H1 (cell line): ENCODE results near the gene ANAPC2. TPM values are rescaled to one million over a fixed set of nuclear protein-coding genes. Genes with fewer than 3 reads are reported as not detected.

Experiments used
- CTCF ChIA-PET: fragments of 300-600 bp; sonication (Branson Sonifier 250); formaldehyde crosslinking; loops from one replicate; lab custom pipeline; 2021; ENCODE audit not compliant: partially characterized antibody; lab: Charles Lee
- POLR2A ChIA-PET: fragments of 300-600 bp; sonication (Branson Sonifier 250); formaldehyde crosslinking; loops from one replicate; lab custom pipeline; 2021; ENCODE audit warnings: inconsistent platforms; ENCODE audit not compliant: partially characterized antibody; lab: Charles Lee
- DNase-seq, 2 experiments: peaks; one replicate each; pipeline versions ENCODE4 v3.0.0 to v3.0.0-alpha.2; 2010 to 2022; ENCODE audit warnings: low spot score in 2 of 2, low read depth in 1 of 2, mixed read lengths in 1 of 2
- FAIRE-seq: peaks from 2 replicates; lab custom pipeline; 2011; peaks lifted over from hg19 to GRCh38; lab: Jason Lieb, UNC
- H2AFZ ChIP-seq: 2 replicates; pipeline ENCODE4 v1.8.1; 2012; ENCODE audit warnings: low read length, inconsistent platforms
- H2AK5ac ChIP-seq: 2 replicates; pipeline ENCODE4 v1.6.1; 2013; ENCODE audit warnings: low read depth, low read length
- H2BK120ac ChIP-seq: replicated peaks from 2 replicates; pipeline ENCODE3; 2013; ENCODE audit warnings: low read depth, low read length, inconsistent platforms
- H2BK12ac ChIP-seq: 2 replicates; pipeline ENCODE4 v1.6.1; 2013; ENCODE audit warnings: low read depth, low read length
- H2BK15ac ChIP-seq: 2 replicates; pipeline ENCODE4 v1.6.1; 2013; ENCODE audit warnings: low read length
- H2BK20ac ChIP-seq: 2 replicates; pipeline ENCODE4 v1.6.1; 2013; ENCODE audit warnings: low read length
- H2BK5ac ChIP-seq: 2 replicates; pipeline ENCODE4 v1.6.1; 2013; ENCODE audit warnings: low read depth, low read length
- H3K14ac ChIP-seq: 2 replicates; pipeline ENCODE4 v1.6.1; 2013; ENCODE audit warnings: inconsistent platforms; ENCODE audit not compliant: insufficient read length
- H3K18ac ChIP-seq: 2 replicates; pipeline ENCODE4 v1.6.1; 2013; ENCODE audit warnings: low read length; ENCODE audit errors: extremely low read depth
- H3K23ac ChIP-seq: 2 replicates; pipeline ENCODE4 v1.6.1; 2013; ENCODE audit warnings: inconsistent platforms; ENCODE audit not compliant: insufficient read length
- H3K23me2 ChIP-seq: 2 replicates; pipeline ENCODE4 v1.6.1; 2013; ENCODE audit warnings: low read depth, low read length
- H3K27ac ChIP-seq: 2 replicates; pipeline ENCODE4 v1.6.1; 2011; ENCODE audit warnings: low read depth, low read length, inconsistent platforms
- H3K27me3 ChIP-seq, 4 experiments: replicated peaks in 1 of 4; 1 replicate in 1 of 4; 2 replicates in 3 of 4; pipeline versions ENCODE4 v1.6.1 to v1.8.1; 2011 to 2013; ENCODE audit warnings: low read length in 3 of 4, mild to moderate bottlenecking in 3 of 4, inconsistent platforms in 2 of 4, mixed read lengths in 2 of 4, moderate library complexity in 1 of 4; ENCODE audit not compliant: control insufficient read depth in 3 of 4, insufficient read depth in 3 of 4; ENCODE audit errors: extremely low read depth in 1 of 4
- H3K36me3 ChIP-seq, 4 experiments: 2 replicates each; pipeline versions ENCODE4 v1.6.1 to v1.8.1; 2011 to 2013; ENCODE audit warnings: mild to moderate bottlenecking in 4 of 4, low read length in 3 of 4, moderate library complexity in 2 of 4, control low read depth in 1 of 4, inconsistent platforms in 1 of 4; ENCODE audit not compliant: insufficient read depth in 4 of 4, control insufficient read depth in 2 of 4
- H3K4ac ChIP-seq: replicated peaks from 2 replicates; pipeline ENCODE3; 2013; ENCODE audit warnings: low read length, low read depth, mixed read lengths, inconsistent platforms; ENCODE audit not compliant: insufficient read length
- H3K4me1 ChIP-seq, 4 experiments: replicated peaks in 1 of 4; 1 replicate in 1 of 4; 2 replicates in 3 of 4; pipeline versions ENCODE4 v1.6.1 to v1.8.1; 2011 to 2013; ENCODE audit warnings: low read length in 3 of 4, inconsistent platforms in 2 of 4, mixed read lengths in 1 of 4; ENCODE audit not compliant: insufficient read depth in 4 of 4, control insufficient read depth in 3 of 4
- H3K4me2 ChIP-seq, 2 experiments: 2 replicates each; pipeline versions ENCODE4 v1.6.1 to v1.8.1; 2011 to 2013; ENCODE audit warnings: low read depth in 2 of 2, low read length in 2 of 2, control low read depth in 1 of 2, inconsistent platforms in 1 of 2, mild to moderate bottlenecking in 1 of 2; ENCODE audit not compliant: insufficient read depth in 1 of 2
- H3K4me3 ChIP-seq, 4 experiments: fragments of 200-600, 300-600 bp in 1 of 4; sonication (generic), shearing (Covaris generic), sonication (Bioruptor Twin) in 1 of 4; 2 replicates each; pipeline versions ENCODE4 v1.5.1 to v1.8.1; 2011 to 2016; ENCODE audit warnings: low read length in 4 of 4, low read depth in 3 of 4, control low read depth in 2 of 4, inconsistent platforms in 2 of 4, mild to moderate bottlenecking in 2 of 4, mixed read lengths in 1 of 4, moderate library complexity in 1 of 4; ENCODE audit not compliant: insufficient read depth in 2 of 4; ENCODE audit errors: extremely low read depth in 1 of 4
- H3K56ac ChIP-seq: replicated peaks from 2 replicates; pipeline ENCODE3; 2013; ENCODE audit warnings: low read depth, mild to moderate bottlenecking, mixed read lengths, low read length, inconsistent platforms; ENCODE audit not compliant: insufficient read length
- H3K79me1 ChIP-seq: 2 replicates; pipeline ENCODE4 v1.6.1; 2013; ENCODE audit warnings: low read depth, low read length, control low read depth
- H3K79me2 ChIP-seq, 2 experiments: 2 replicates each; pipeline versions ENCODE4 v1.6.1 to v1.8.1; 2012 to 2013; ENCODE audit warnings: low read length in 2 of 2, mild to moderate bottlenecking in 2 of 2, inconsistent platforms in 1 of 2; ENCODE audit not compliant: insufficient read depth in 2 of 2, control insufficient read depth in 1 of 2
- H3K9ac ChIP-seq, 4 experiments: replicated peaks in 1 of 4; 1 replicate in 1 of 4; 2 replicates in 3 of 4; pipeline versions ENCODE4 v1.6.1 to v1.8.1; 2011 to 2013; ENCODE audit warnings: low read depth in 3 of 4, low read length in 3 of 4, control low read depth in 2 of 4, mild to moderate bottlenecking in 2 of 4, moderate library complexity in 2 of 4, inconsistent platforms in 1 of 4; ENCODE audit errors: extremely low read depth in 1 of 4
- H3K9me3 ChIP-seq, 2 experiments: 2 replicates each; pipeline versions ENCODE4 v1.6.1 to v1.8.1; 2012 to 2013; ENCODE audit warnings: mild to moderate bottlenecking in 2 of 2, moderate library complexity in 2 of 2, control low read depth in 1 of 2, inconsistent platforms in 1 of 2, low read depth in 1 of 2, low read length in 1 of 2, mixed read lengths in 1 of 2; ENCODE audit not compliant: insufficient read depth in 2 of 2
- H4K20me1 ChIP-seq, 2 experiments: replicated peaks in 1 of 2; 2 replicates each; pipeline versions ENCODE3 to v1.8.1; 2011 to 2013; ENCODE audit warnings: inconsistent platforms in 2 of 2, low read length in 2 of 2, mild to moderate bottlenecking in 1 of 2; ENCODE audit not compliant: insufficient read depth in 2 of 2, control insufficient read depth in 1 of 2
- H4K5ac ChIP-seq: 2 replicates; pipeline ENCODE4 v1.6.1; 2013; ENCODE audit warnings: low read length, low read depth, mixed read lengths, inconsistent platforms; ENCODE audit not compliant: insufficient read length
- H4K8ac ChIP-seq: 2 replicates; pipeline ENCODE4 v1.8.0; 2013; ENCODE audit warnings: mild to moderate bottlenecking, moderate library complexity, low read length, inconsistent platforms; ENCODE audit not compliant: insufficient read depth; ENCODE audit errors: extremely low read depth
- H4K91ac ChIP-seq: replicated peaks from 2 replicates; pipeline ENCODE3; 2013; ENCODE audit warnings: low read length, mixed read lengths, inconsistent platforms; ENCODE audit not compliant: insufficient read length
- BACH1 ChIP-seq: IDR thresholded peaks from 2 replicates; pipeline ENCODE4 v1.6.1; 2012; ENCODE audit warnings: low read length, improper control_type of control experiment
- CREB1 ChIP-seq: IDR thresholded peaks from 2 replicates; pipeline ENCODE4 v1.6.1; 2012; ENCODE audit warnings: inconsistent platforms
- KDM4A ChIP-seq: IDR thresholded peaks from one replicate; pipeline ENCODE4 v1.7.1; 2012; ENCODE audit warnings: low read depth, mild to moderate bottlenecking, moderate library complexity, low read length, inconsistent platforms; ENCODE audit not compliant: severe bottlenecking
- POLR2AphosphoS5 ChIP-seq: IDR thresholded peaks from 2 replicates; pipeline ENCODE4 v1.6.1; 2011; ENCODE audit warnings: low read depth, low read length
- RAD21 ChIP-seq, 2 experiments: IDR thresholded peaks in 1 of 2; conservative IDR thresholded peaks in 1 of 2; 2 replicates each; pipeline ENCODE4 v1.6.1; 2011; ENCODE audit warnings: low read depth in 2 of 2, low read length in 2 of 2, improper control_type of control experiment in 1 of 2, inconsistent platforms in 1 of 2, mild to moderate bottlenecking in 1 of 2, moderate library complexity in 1 of 2
- SP1 ChIP-seq: IDR thresholded peaks from 2 replicates; pipeline ENCODE4 v1.6.1; 2011; ENCODE audit warnings: low read depth, low read length
- TCF12 ChIP-seq: IDR thresholded peaks from 2 replicates; pipeline ENCODE4 v1.6.1; 2011; ENCODE audit warnings: low read depth, mild to moderate bottlenecking, low read length
- ZNF274 ChIP-seq: IDR thresholded peaks from 2 replicates; pipeline ENCODE4 v1.7.0; 2012; ENCODE audit warnings: low read length, borderline replicate concordance; ENCODE audit errors: extremely low read depth
- WGBS, 2 experiments: shearing (Covaris generic) in 1 of 2; methylation state at CpG; one replicate each; pipeline versions ENCODE4 v1.1.6 to v1.1.7; 2013 to 2015; ENCODE audit warnings: low lambda C conversion rate in 2 of 2, mixed read lengths in 2 of 2, inconsistent platforms in 1 of 2, low coverage in 1 of 2, missing lambda C conversion rate in 1 of 2; ENCODE audit not compliant: insufficient replicate concordance in 2 of 2, insufficient coverage in 1 of 2, insufficient read length in 1 of 2; ENCODE audit errors: extremely low coverage in 1 of 2, missing lambda C conversion rate in 1 of 2; 5-methylcytosine and 5-hydroxymethylcytosine counted together
- polyA plus RNA-seq, 7 experiments: library from polyadenylated mRNA; depleted of rRNA in 3 of 7; stranded (reverse) in 5 of 7; unstranded in 2 of 7; fragments of >200 nt in 5 of 7; fragments of 200-250 nt in 2 of 7; gene quantifications; 1 replicate in 5 of 7; 2 replicates in 1 of 7; 4 replicates in 1 of 7; pipeline versions ENCODE4 v1.2.1 to v1.2.3, GENCODE V29; 2011 to 2013; ENCODE audit warnings: missing spikeins in 2 of 7, mixed read lengths in 2 of 7
- total RNA-seq: library from RNA; stranded (reverse); fragmentation: NEBNext Ultra II Directional; extraction: Animal tissue kit (Norgen Biotek cat#: 25700); gene quantifications from 2 replicates; pipeline ENCODE4 v1.2.1, GENCODE V29; 2021
- TF ChIP-seq, protein P1 (sequence below): IDR thresholded peaks from 2 replicates; pipeline ENCODE4 v1.6.1; 2012; ENCODE audit warnings: inconsistent platforms

Gene ANAPC2
- total and polyA plus RNA-seq, 2 of the 8 experiments (the other 6 are each of a cell fraction or from before 2014, with no cell fraction given): 30.2 to 37.7 TPM

DNA sequence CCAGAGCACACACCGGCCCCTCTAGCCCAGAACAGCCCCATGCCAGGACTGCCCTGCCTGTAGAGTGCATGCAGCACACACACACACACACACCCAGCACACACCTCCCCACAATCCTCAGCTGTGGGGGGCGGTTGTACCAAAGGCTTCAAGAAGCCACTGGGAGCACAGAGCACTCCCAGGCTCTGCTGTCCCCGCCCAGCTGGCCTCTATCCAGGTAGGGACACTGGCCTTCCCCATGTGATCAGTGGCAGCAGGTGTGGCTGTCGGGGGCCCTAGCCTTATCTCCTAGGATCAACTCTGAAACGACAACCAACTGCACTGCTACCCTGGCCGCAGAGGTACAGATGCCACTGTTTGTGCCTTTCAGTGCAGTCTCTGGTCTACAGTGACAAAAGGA, 2.0 kb downstream of the ANAPC2 start:
- peaks cover 3 to 24% (median 11%) of the 10 kb centered on the region in 4 experiments; a peak in 7 of 8 replicates for H3K36me3 ChIP-seq
- ChIA-PET POLR2A (interaction anchor here (1.2 to 11.0 kb wide), 2 partner anchors 20 to 44 kb away, joined by 3 to 107 read pairs; partner anchors contain the start of genes NDOR1 and TMEM203), CTCF (interaction anchor here (1.0 to 14.0 kb wide), 3 partner anchors 9 to 43 kb away, joined by 3 to 204 read pairs (median 47); partner anchors contain the start of genes CYSRT1, RNF208, RNF224 and SLC34A3)
- peak overlapping the region in 1 of 2 experiments; percentile 83; a peak in 1 of 4 replicates for H3K4me2 ChIP-seq
- H4K91ac ChIP-seq: no peak overlapping the region
- H3K9ac ChIP-seq: no peak overlapping the region
- H2BK15ac ChIP-seq: no peak overlapping the region
- H3K23ac ChIP-seq: no peak overlapping the region
- H2AFZ ChIP-seq: no peak overlapping the region
- H4K5ac ChIP-seq: no peak overlapping the region
- peaks cover 5% of the 10 kb centered on the region for H3K79me1 ChIP-seq
- FAIRE-seq (no peak), DNase-seq (no peak)
- H3K23me2 ChIP-seq: peaks cover 8% of the 10 kb centered on the region; the same call in 1 of the 2 replicates
- H3K9me3 ChIP-seq: no peaks in the 10 kb centered on the region
- H3K18ac ChIP-seq: no peak overlapping the region
- no peak overlapping the region for H2AK5ac ChIP-seq
- no peak overlapping the region for H3K14ac ChIP-seq
- H3K27ac ChIP-seq: no peak overlapping the region
- H3K4me1 ChIP-seq: peaks cover 0 to 17% (median 6%) of the 10 kb centered on the region in 4 experiments; a peak in 5 of 7 replicates
- H3K27me3 ChIP-seq: no peaks in the 10 kb centered on the region; a peak in 1 of 7 replicates
- no peak overlapping the region for H3K4me3 ChIP-seq
- 85% methylated on average over 6 of the region's 6 CpGs; no CpG with 5 or more reads in 1 of the 2 experiments for WGBS, 2 experiments
- peaks cover 4 to 29% of the 10 kb centered on the region in 2 experiments for H4K20me1 ChIP-seq
- no peak overlapping the region for H3K56ac ChIP-seq
- no peak overlapping the region for H2BK20ac ChIP-seq
- no peak overlapping the region for H2BK120ac ChIP-seq
- no peak overlapping the region for H2BK5ac ChIP-seq
- no peak overlapping the region for H2BK12ac ChIP-seq
- H4K8ac ChIP-seq: no peak overlapping the region
- no peak overlapping the region for H3K4ac ChIP-seq
- peaks cover 0 to 30% of the 10 kb centered on the region in 2 experiments; a peak in 2 of 4 replicates for H3K79me2 ChIP-seq
- TF ChIP-seq KDM4A (no peak), POLR2AphosphoS5 (no peak), TCF12 (no peak), RAD21 (IDR thresholded peaks at IDR 0.05 in 1 of 2, conservative IDR thresholded peaks at IDR 0.05 in 1 of 2; ENCODE audit: low read depth in 2 of 2, low read length in 2 of 2) (no peak), SP1 (no peak), CREB1 (no peak), ZNF274 (no peak), BACH1 (no peak)
- TF ChIP-seq, protein P1, sequence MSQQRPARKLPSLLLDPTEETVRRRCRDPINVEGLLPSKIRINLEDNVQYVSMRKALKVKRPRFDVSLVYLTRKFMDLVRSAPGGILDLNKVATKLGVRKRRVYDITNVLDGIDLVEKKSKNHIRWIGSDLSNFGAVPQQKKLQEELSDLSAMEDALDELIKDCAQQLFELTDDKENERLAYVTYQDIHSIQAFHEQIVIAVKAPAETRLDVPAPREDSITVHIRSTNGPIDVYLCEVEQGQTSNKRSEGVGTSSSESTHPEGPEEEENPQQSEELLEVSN: no peak
